ENCODE measurements around the gene VOPP1. TPM values are rescaled to one million over a fixed set of nuclear protein-coding genes. Genes with fewer than 3 reads are reported as not detected.

Gene VOPP1
- total and polyA plus RNA-seq, 9 of the 15 experiments (the other 6 are each of a cell fraction or from before 2014, with no cell fraction given): 8.2 to 45.8 (median 31.2) TPM

DNA sequence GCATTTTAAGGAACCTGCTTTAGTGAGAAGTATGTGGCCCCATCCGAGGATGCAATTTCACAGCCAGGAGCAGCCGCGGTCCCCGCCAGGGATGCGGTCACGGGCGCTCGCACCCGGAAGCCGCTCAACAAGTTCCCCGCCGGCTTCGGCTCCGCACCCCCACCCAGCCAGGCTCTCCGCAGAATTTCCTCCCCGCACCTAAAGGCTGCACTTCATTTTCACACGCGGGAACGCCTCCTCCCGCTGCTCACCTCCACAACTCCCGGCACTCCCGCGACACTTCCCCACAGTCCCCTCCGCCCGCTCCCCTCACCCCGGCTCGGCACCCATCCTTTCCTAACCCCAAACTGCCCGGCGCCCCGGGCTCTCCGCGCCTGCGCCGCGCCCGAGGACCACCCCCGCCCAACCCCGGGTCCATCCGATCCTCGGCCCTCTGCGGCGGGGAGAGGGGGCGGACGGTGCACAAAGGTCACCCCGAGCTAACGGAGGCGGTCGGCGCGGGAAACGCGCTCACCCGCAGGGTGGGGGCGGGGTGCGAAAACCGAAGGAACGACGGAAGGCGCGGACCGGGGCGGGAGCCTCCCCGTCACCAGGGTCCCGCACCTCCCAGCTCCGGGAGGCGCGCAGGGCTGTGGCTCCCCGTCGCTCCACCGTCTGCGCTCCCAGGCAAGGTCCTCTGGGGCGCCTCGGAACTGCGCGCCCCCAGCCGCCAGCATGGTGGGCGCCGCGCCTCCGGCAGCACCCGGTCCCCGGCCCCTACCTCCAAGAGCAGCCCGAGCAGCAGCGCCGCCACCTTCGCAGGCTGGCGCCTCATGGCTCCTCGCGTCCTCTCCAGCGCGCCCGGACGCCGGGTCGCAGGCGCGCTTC, 558 bp downstream of the VOPP1 start (continued):
- TF ChIP-seq, protein P1, sequence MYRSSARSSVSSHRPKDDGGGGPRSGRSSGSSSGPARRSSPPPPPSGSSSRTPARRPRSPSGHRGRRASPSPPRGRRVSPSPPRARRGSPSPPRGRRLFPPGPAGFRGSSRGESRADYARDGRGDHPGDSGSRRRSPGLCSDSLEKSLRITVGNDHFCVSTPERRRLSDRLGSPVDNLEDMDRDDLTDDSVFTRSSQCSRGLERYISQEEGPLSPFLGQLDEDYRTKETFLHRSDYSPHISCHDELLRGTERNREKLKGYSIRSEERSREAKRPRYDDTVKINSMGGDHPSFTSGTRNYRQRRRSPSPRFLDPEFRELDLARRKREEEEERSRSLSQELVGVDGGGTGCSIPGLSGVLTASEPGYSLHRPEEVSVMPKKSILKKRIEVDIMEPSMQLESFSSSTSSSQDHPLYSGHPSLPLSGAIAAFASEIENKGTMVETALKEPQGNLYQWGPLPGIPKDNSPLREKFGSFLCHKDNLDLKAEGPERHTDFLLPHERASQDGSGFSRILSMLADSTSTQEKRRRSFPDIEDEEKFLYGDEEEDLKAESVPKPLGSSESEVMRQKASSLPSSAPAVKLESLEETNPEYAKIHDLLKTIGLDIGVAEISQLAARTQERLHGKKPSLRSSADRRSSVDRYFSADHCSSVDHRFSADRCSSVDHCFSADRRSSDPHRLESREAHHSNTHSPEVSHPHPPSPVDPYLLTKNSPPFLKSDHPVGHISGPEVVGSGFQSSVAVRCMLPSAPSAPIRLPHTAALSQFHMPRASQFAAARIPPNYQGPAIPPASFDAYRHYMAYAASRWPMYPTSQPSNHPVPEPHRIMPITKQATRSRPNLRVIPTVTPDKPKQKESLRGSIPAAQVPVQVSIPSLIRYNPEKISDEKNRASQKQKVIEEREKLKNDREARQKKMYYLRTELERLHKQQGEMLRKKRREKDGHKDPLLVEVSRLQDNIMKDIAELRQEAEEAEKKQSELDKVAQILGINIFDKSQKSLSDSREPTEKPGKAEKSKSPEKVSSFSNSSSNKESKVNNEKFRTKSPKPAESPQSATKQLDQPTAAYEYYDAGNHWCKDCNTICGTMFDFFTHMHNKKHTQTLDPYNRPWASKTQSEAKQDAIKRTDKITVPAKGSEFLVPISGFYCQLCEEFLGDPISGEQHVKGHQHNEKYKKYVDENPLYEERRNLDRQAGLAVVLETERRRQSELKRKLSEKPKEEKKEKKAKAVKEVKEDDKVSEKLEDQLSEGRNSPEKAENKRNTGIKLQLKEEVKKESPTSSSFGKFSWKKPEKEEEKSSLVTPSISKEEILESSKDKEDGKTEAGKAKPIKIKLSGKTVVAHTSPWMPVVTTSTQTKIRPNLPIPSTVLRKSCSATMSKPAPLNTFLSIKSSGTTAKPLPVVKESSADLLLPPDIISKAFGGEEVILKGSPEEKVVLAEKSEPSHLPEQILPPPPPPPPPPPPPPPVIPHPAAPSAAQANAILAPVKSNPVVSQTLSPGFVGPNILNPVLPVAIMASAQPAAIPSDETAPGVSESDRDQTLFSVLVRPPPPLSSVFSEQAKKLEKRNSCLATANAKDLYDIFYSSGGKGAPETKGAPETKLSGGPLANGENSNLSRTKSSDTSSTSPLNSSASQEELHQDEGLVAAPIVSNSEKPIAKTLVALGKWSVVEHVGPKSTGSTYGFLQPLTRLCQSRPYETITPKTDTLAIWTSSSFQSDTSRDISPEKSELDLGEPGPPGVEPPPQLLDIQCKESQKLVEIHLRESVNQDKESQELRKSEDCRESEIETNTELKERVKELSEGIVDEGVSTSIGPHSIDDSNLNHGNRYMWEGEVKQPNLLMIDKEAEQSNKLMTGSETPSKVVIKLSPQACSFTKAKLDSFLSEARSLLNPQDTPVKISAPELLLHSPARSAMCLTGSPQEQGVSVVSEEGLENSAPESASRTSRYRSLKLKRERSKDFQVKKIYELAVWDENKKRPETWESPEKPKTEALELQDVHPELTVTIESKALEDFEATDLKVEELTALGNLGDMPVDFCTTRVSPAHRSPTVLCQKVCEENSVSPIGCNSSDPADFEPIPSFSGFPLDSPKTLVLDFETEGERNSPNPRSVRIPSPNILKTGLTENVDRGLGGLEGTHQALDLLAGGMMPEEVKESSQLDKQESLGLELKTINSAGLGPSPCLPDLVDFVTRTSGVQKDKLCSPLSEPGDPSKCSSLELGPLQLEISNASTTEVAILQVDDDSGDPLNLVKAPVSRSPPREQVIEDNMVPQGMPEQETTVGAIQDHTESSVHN (IDR thresholded peaks at IDR 0.05; ENCODE audit: borderline replicate concordance in 1 of 2, low read depth in 1 of 2): no peak
- TF ChIP-seq RBM22 (IDR thresholded peaks at IDR 0.05; ENCODE audit: low read depth, low read length, poor library complexity, severe bottlenecking): no peak
- 0 out of 2 replicates have a peak, but pooled peaks have one; percentile 41 for TF ChIP-seq NBN (IDR thresholded peaks at IDR 0.05; ENCODE audit: low read depth)
- TF ChIP-seq, protein P2, sequence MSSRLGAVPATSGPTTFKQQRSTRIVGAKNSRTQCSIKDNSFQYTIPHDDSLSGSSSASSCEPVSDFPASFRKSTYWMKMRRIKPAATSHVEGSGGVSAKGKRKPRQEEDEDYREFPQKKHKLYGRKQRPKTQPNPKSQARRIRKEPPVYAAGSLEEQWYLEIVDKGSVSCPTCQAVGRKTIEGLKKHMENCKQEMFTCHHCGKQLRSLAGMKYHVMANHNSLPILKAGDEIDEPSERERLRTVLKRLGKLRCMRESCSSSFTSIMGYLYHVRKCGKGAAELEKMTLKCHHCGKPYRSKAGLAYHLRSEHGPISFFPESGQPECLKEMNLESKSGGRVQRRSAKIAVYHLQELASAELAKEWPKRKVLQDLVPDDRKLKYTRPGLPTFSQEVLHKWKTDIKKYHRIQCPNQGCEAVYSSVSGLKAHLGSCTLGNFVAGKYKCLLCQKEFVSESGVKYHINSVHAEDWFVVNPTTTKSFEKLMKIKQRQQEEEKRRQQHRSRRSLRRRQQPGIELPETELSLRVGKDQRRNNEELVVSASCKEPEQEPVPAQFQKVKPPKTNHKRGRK (tag; IDR thresholded peaks at IDR 0.05): no peak
- TF ChIP-seq, protein P3, sequence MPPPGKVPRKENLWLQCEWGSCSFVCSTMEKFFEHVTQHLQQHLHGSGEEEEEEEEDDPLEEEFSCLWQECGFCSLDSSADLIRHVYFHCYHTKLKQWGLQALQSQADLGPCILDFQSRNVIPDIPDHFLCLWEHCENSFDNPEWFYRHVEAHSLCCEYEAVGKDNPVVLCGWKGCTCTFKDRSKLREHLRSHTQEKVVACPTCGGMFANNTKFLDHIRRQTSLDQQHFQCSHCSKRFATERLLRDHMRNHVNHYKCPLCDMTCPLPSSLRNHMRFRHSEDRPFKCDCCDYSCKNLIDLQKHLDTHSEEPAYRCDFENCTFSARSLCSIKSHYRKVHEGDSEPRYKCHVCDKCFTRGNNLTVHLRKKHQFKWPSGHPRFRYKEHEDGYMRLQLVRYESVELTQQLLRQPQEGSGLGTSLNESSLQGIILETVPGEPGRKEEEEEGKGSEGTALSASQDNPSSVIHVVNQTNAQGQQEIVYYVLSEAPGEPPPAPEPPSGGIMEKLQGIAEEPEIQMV (tag; conservative IDR thresholded peaks at IDR 0.05; ENCODE audit: low read depth): peak; percentile 70; the same call in 1 of the 2 replicates
- peak; percentile 88 to 90 for TF ChIP-seq NRF1 (conservative IDR thresholded peaks at IDR 0.05 in 1 of 2, IDR thresholded peaks at IDR 0.05 in 1 of 2)
- no peak for TF ChIP-seq HDGF (IDR thresholded peaks at IDR 0.05)
- TF ChIP-seq ZNF175 (CRISPR knock-in tag; IDR thresholded peaks at IDR 0.05; ENCODE audit: low read depth): no peak
- TF ChIP-seq, protein P4, sequence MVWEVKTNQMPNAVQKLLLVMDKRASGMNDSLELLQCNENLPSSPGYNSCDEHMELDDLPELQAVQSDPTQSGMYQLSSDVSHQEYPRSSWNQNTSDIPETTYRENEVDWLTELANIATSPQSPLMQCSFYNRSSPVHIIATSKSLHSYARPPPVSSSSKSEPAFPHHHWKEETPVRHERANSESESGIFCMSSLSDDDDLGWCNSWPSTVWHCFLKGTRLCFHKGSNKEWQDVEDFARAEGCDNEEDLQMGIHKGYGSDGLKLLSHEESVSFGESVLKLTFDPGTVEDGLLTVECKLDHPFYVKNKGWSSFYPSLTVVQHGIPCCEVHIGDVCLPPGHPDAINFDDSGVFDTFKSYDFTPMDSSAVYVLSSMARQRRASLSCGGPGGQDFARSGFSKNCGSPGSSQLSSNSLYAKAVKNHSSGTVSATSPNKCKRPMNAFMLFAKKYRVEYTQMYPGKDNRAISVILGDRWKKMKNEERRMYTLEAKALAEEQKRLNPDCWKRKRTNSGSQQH (CRISPR knock-in tag; IDR thresholded peaks at IDR 0.05): no peak
- TF ChIP-seq CCNT2 (IDR thresholded peaks at IDR 0.05; ENCODE audit: borderline replicate concordance, extremely low read depth, insufficient read length, low read depth, low read length): peak; percentile 28
- no peak for TF ChIP-seq CREBBP (IDR thresholded peaks at IDR 0.05; ENCODE audit: low read depth, low read length)
